Immature natural killer cell (primary cell): ENCODE measurements around the gene IPO13. TPM values are rescaled to one million over a fixed set of nuclear protein-coding genes. Genes with fewer than 3 reads are reported as not detected.

ENCODE experiments used
- DNase-seq, 3 donors: peaks; one replicate each; pipeline ENCODE4 v3.0.0; 2022; ENCODE audit warnings: mixed read lengths in 1 of 3
- H3K27ac Mint-ChIP-seq, 6 donors: one replicate each; pipeline ENCODE4 v1.8.0; 2020; ENCODE audit warnings: mixed read lengths in 6 of 6, mild to moderate bottlenecking in 5 of 6, inconsistent platforms in 4 of 6, moderate library complexity in 3 of 6
- H3K27me3 Mint-ChIP-seq, 3 donors: one replicate each; pipeline ENCODE4 v1.8.0; 2020 to 2021; ENCODE audit warnings: low read depth in 3 of 3, mild to moderate bottlenecking in 3 of 3, mixed read lengths in 3 of 3, moderate library complexity in 3 of 3, inconsistent platforms in 1 of 3
- H3K36me3 Mint-ChIP-seq, 3 donors: one replicate each; pipeline ENCODE4 v1.8.0; 2020; ENCODE audit warnings: mixed read lengths in 3 of 3, inconsistent platforms in 2 of 3, mild to moderate bottlenecking in 2 of 3
- H3K4me1 Mint-ChIP-seq, 2 donors: one replicate each; pipeline ENCODE4 v1.8.0; 2020; ENCODE audit warnings: inconsistent platforms in 2 of 2, mild to moderate bottlenecking in 2 of 2, mixed read lengths in 2 of 2, moderate library complexity in 1 of 2
- H3K4me3 Mint-ChIP-seq, 5 donors: one replicate each; pipeline ENCODE4 v1.8.0; 2020; ENCODE audit warnings: mild to moderate bottlenecking in 5 of 5, mixed read lengths in 5 of 5, inconsistent platforms in 3 of 5, moderate library complexity in 3 of 5
- H3K9me3 Mint-ChIP-seq, 6 donors: one replicate each; pipeline ENCODE4 v1.8.0; 2020; ENCODE audit warnings: mild to moderate bottlenecking in 6 of 6, mixed read lengths in 6 of 6, inconsistent platforms in 4 of 6, moderate library complexity in 3 of 6
- polyA plus RNA-seq, 3 donors: library from polyadenylated mRNA; unstranded; fragments of 300-500 nt; fragmentation: Illumina TruSeq; gene quantifications; one replicate each; pipeline ENCODE4 v1.2.3, GENCODE V29; 2021

Gene IPO13, protein sequence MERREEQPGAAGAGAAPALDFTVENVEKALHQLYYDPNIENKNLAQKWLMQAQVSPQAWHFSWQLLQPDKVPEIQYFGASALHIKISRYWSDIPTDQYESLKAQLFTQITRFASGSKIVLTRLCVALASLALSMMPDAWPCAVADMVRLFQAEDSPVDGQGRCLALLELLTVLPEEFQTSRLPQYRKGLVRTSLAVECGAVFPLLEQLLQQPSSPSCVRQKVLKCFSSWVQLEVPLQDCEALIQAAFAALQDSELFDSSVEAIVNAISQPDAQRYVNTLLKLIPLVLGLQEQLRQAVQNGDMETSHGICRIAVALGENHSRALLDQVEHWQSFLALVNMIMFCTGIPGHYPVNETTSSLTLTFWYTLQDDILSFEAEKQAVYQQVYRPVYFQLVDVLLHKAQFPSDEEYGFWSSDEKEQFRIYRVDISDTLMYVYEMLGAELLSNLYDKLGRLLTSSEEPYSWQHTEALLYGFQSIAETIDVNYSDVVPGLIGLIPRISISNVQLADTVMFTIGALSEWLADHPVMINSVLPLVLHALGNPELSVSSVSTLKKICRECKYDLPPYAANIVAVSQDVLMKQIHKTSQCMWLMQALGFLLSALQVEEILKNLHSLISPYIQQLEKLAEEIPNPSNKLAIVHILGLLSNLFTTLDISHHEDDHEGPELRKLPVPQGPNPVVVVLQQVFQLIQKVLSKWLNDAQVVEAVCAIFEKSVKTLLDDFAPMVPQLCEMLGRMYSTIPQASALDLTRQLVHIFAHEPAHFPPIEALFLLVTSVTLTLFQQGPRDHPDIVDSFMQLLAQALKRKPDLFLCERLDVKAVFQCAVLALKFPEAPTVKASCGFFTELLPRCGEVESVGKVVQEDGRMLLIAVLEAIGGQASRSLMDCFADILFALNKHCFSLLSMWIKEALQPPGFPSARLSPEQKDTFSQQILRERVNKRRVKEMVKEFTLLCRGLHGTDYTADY
- polyA plus RNA-seq, result 10 to 100 TPM in 2 of 3 donors, 1 to 10 TPM in 1; 9.8 to 18.6 (median 10.3) TPM

DNA sequence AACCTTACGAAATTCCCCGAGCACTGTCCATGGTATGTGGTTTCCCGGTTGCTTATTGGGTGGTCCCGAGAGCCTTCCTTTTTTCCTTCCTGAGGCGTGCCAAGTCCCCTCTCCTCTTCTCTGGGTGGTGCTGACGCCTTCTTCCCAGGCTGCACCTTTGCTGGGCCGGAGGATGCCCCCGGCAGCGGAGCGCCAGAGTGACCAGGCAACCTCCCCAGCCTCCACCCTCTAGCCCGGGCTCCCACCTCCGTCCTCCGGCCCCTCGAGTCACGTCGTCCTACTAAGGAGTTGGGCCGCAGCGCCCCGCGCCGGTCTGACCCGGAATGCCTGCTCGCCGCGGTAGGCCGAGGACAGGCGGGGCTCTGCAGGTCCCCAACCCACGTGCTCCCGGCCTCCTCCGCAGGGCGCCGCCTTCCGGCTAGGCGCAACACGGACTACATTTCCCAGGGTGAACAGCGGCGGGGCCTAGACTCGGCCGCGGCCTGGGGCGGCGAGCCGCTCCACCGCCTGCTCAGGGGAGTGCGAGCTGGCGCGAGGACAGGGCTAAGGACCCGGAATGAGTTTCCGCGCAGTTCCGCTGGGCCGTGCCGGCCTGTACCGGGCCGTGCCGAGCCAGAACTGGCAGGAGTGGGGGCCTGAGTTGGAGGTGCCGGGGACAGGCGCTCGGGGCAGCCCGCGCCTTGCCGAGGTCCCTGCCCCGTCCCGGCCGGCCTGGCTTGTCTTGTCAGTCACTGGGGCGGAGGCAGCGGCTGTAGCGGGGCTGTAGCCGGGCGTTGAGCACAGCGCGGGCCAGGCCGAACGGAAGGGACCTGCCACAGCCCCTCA is at the start of gene IPO13:
Gene IPO13, plus strand, starts transcription at position 715 of the 825 bp plus-strand sequence. CDS start 651 bp downstream, outside the sequence.
- Mint-ChIP-seq H3K4me1 (peaks cover 34 to 36% of the 10 kb centered on the region in 2 donors), H3K36me3 (peaks cover 0 to 7% (median 5%) of the 10 kb centered on the region in 3 donors), H3K27me3 (peaks cover 0 to 1% (median 0%) of the 10 kb centered on the region in 3 donors), H3K4me3 (peak within 1 kb of the TSS; percentile 91 to 94 (median 91)), H3K27ac (peak within 1 kb of the TSS; percentile 86 to 94 (median 92)), H3K9me3 (no peaks in the 10 kb centered on the region)
- peak; percentile 95 to 97 (median 96) for DNase-seq

DNA sequence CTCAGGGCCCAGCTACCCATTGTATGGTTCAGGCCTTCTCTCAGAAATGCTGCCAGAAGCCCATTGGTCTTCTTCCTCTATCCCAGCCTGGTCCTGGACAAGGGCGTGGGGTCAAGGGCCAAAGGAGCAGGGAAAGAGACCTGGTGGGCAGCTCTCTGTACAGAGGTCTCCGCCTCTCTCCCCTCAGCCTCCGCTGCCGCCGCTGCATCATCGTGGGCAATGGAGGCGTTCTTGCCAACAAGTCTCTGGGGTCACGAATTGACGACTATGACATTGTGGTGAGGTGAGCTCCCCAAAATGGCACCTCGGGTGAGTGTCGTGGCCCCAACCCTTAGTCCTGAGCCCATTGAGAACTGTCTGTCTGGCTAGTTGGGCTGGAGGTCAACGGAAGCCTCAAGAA is 47.8 kb upstream of the IPO13 start:
- no peak overlapping the region for H3K27ac Mint-ChIP-seq
- no peaks in the 10 kb centered on the region for H3K9me3 Mint-ChIP-seq
- no peaks in the 10 kb centered on the region for H3K4me1 Mint-ChIP-seq
- peaks cover 0 to 3% (median 0%) of the 10 kb centered on the region in 3 donors for H3K27me3 Mint-ChIP-seq
- peaks cover 9 to 26% (median 10%) of the 10 kb centered on the region in 3 donors for H3K36me3 Mint-ChIP-seq
- H3K4me3 Mint-ChIP-seq, result no peak overlapping the region
- DNase-seq, result no peak

DNA sequence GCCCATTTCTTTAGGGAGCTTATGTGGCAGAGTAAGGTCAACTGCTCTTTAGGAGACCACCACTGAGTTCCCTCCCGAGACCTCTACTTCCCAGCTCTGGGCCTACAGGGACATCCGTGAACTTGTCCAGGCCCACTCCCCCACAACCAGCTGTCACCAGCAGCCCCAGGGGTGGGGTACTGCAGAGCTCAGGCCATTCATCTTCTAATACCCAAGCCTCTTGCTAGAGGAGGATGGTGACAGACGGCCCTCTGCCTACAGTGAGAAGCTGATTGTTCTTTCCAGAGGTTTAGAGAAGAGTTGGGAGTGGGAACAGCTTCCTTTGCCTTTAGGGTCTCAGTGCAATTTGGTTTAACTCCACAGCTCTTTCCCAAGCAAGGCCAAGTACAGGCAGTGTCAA is 46.4 kb upstream of the IPO13 start:
- H3K27me3 Mint-ChIP-seq, result peaks cover 0 to 3% (median 0%) of the 10 kb centered on the region in 3 donors

DNA sequence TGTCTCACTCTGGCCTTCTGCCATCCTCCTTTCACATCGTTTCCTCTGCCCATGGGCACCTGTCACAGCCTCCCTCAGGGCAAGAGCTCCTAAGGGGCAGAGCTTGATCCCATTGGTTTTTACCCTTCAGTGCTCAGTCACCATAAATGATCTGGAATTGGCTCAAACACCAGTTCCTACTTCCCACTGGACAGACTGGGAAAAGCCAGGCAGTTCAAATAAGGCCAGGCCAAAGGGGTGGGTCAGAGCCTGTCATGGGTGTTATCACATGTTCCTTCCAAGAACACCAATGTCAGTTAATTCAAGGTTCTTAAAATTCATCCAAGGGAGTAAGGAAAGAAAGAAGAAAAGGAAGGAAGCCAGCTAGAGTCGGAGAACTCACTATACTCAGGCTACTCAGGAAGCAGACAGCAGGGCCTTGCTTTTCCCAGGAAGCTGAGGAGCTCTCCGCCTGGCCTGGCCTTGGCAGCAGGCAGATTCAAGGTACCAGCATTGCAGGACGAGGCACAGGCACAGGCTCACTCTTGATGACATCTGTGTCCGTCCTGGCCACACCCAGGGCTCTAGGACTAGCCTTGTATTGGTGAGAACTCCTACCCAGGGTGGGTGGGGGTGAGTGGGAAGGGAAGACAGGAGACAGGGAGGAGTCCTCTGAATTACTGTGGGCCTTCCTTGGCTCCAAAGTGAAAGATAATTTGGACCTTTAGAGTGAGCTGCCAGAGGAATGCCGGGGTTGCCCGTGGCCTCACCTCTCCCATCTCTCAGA is 45.4 kb upstream of the IPO13 start:
- H3K27ac Mint-ChIP-seq, result no peak overlapping the region
- peaks cover 0 to 3% (median 0%) of the 10 kb centered on the region in 3 donors for H3K27me3 Mint-ChIP-seq
- peaks cover 3 to 16% (median 9%) of the 10 kb centered on the region in 3 donors for H3K36me3 Mint-ChIP-seq
- DNase-seq, result no peak
- H3K9me3 Mint-ChIP-seq, result no peaks in the 10 kb centered on the region
- H3K4me1 Mint-ChIP-seq, result no peaks in the 10 kb centered on the region
- no peak overlapping the region for H3K4me3 Mint-ChIP-seq

More for the DNA sequence above, 46.4 kb upstream of the IPO13 start:
- no peak overlapping the region for H3K4me3 Mint-ChIP-seq
- no peak overlapping the region for H3K27ac Mint-ChIP-seq
- H3K36me3 Mint-ChIP-seq, result peaks cover 4 to 19% (median 9%) of the 10 kb centered on the region in 3 donors
- H3K9me3 Mint-ChIP-seq, result no peaks in the 10 kb centered on the region
- no peaks in the 10 kb centered on the region for H3K4me1 Mint-ChIP-seq
- DNase-seq, result no peak

DNA sequence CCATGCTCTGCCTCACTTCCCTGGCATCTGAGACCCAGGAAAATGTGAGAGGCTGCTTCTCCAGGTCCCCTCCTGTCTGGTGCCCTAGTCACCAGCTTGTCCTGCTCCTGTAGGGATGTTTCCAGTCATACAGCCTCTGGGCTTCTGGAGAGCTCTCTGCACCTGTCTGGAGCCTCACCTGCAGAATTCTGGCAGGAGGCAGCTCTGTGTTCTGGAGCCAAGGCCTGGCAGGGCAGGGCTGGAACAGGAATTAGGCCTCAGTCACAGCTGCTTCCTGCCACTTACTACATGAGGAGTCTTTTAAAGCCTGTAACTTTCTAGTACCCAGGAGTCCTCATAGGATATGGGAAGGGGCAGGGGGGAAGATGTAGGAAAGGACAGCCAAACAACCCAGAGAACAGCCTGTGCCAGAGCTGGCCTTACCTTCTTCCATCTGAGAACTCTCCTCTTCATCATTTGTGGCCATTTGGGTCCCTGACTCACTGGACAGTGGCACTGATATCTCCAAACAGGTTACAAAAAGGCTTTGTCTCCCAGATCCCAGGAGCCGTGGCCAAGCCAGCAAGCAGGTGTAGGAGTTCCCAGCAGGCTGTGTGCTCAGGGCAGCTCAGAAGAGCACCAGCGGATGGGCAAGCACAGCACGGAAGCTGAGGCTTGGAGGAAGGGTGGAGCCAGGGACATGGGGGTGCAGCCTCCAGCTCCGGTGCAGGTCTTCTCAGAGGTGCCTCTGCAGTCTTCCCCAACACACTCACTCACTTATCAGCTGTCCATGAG is 44.5 kb upstream of the IPO13 start:
- H3K4me1 Mint-ChIP-seq, result no peaks in the 10 kb centered on the region
- H3K4me3 Mint-ChIP-seq, result no peak overlapping the region
- H3K27me3 Mint-ChIP-seq, result peaks cover 0 to 3% (median 0%) of the 10 kb centered on the region in 3 donors
- H3K9me3 Mint-ChIP-seq, result no peaks in the 10 kb centered on the region
- no peak overlapping the region for H3K27ac Mint-ChIP-seq
- H3K36me3 Mint-ChIP-seq, result peaks cover 7 to 20% (median 7%) of the 10 kb centered on the region in 3 donors
- DNase-seq, result no peak

DNA sequence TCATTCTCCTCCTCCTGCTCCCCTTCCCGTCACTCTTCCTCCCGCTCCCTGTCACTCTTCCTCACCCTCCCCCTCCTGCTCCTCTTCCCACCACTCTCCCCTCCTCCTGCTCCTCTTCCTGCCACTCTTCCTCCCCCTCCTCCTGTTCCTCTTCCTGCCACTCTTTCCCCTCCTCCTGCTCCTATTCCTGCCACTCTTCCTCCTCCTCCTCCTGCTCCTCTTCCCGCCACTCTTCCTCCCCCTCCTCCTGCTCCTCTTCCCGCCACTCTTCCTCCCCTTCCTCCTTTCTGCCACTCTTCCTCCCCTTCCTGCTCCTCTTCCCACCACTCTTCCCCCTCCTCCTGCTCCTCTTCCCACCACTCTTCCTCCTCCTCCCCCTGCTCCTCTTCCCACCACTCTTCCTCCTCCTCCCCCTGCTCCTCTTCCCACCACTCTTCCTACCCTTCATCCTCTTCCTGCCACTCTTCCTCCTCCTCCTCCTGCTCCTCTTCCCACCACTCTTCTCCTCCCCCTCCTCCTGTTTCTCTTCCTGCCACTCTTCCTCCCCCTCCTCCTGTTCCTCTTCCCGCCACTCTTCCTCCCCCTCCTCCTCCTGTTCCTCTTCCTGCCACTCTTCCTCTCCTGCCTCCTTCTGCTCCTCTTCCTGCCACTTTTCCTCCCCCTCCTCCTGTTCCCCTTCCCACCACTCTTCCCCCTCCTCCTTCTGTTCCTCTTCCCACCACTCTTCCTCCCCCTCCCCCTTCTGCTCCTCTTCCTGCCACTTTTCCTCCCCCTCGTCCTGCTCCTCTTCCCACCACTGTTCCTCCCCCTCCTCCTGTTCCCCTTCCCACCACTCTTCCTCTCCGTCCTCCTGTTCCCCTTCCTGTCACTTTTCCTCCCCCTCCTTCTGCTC is 41.8 kb upstream of the IPO13 start:
- Mint-ChIP-seq H3K4me1 (no peaks in the 10 kb centered on the region), H3K27ac (no peak overlapping the region), H3K27me3 (peaks cover 0 to 2% (median 0%) of the 10 kb centered on the region in 3 donors), H3K36me3 (peaks cover 3 to 28% (median 16%) of the 10 kb centered on the region in 3 donors), H3K9me3 (no peaks in the 10 kb centered on the region), H3K4me3 (no peak overlapping the region)
- DNase-seq, result no peak

DNA sequence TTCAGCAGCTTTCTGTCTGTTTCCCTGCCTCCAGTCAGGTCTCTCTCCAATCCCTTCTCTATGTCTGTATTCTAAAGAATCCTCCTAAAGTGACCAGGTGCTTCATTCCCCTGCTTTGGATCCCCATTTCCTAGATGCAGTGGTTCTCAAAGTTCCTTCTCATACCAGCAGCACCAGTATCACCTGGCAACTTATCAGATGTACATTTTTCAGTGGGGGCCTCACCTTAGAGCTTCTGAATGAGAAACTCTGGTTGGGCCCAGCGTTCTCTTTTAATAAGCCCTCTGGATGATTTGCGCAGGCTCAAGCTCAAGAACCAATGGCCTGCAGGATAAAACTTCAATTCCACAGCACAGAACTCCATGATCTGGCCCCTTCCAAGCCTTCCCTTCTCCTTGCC is 38.5 kb upstream of the IPO13 start:
- peaks cover 0 to 4% (median 0%) of the 10 kb centered on the region in 3 donors for H3K27me3 Mint-ChIP-seq
- H3K36me3 Mint-ChIP-seq, result peaks cover 0 to 30% (median 13%) of the 10 kb centered on the region in 3 donors
- peak overlapping the region in 1 of 6 donors; percentile 6 for H3K27ac Mint-ChIP-seq
- H3K4me3 Mint-ChIP-seq, result no peak overlapping the region
- H3K9me3 Mint-ChIP-seq, result no peaks in the 10 kb centered on the region
- no peaks in the 10 kb centered on the region for H3K4me1 Mint-ChIP-seq
- DNase-seq, result no peak

DNA sequence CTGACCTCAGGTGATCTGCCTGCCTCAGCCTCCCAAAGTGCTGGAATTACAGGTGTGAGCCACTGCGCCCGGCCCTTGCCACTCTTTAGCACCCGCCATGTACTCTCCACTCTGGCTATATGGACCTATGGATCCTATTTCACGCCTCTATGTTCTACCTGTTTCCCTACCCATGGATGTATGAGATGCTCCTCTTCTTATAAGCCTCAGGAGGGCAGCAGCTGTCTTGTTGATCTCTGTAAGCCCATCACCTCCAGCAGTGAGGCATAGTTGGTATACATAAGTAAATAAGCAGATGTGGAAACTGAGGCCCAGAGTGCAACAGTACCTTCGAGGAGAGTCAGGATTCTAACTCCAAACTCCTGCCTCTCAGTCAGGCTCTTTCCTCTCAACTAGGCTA is 37.9 kb upstream of the IPO13 start:
- no peaks in the 10 kb centered on the region for H3K9me3 Mint-ChIP-seq

DNA sequence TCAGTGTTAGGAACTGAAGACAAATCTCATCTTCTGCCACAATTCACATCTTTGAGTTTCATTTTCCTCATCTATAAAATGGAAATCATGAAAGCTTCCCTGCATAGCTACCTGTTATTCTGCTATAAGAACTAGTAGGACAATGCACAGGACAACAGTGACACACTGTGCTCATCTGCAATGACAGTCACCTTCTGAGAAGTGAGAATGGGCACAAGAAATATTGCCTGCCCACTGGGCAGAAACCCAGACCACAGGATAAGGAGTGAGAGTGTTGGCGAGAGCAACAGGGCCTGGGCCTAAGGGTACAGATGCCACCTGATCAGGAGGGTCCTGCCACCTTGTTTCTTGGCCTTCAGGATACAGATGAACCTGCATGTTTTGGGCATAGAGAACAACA is 36.4 kb upstream of the IPO13 start:
- peaks cover 0 to 30% (median 13%) of the 10 kb centered on the region in 3 donors for H3K36me3 Mint-ChIP-seq
- no peak overlapping the region for H3K4me3 Mint-ChIP-seq
- H3K27me3 Mint-ChIP-seq, result peaks cover 0 to 4% (median 0%) of the 10 kb centered on the region in 3 donors
- no peak for DNase-seq
- H3K4me1 Mint-ChIP-seq, result no peaks in the 10 kb centered on the region
- no peaks in the 10 kb centered on the region for H3K9me3 Mint-ChIP-seq
- H3K27ac Mint-ChIP-seq, result no peak overlapping the region

More for the DNA sequence above, 37.9 kb upstream of the IPO13 start:
- Mint-ChIP-seq H3K27ac (no peak overlapping the region), H3K27me3 (peaks cover 0 to 4% (median 0%) of the 10 kb centered on the region in 3 donors), H3K4me3 (no peak overlapping the region), H3K4me1 (no peaks in the 10 kb centered on the region), H3K36me3 (peaks cover 0 to 30% (median 13%) of the 10 kb centered on the region in 3 donors)
- DNase-seq, result no peak

DNA sequence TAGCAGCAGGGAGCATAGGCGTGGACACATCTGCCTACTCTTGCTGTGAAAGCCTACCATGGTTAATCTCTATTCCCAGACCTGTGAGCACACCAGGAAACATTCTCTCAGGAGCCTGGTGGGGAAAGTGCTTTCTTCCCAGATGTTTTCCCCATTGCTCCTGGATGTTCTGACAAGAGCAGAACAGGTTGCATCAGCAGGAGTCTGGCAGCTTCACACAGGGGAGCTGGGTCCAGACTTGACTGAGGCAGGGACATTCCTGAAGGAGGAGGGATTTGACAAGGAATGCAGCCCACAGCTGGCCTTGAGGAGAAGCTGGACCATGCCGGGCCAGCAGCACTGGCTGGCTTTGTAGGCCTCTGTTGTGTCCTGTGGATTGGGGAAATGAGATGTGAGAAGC is 34.1 kb upstream of the IPO13 start:
- no peak for DNase-seq
- H3K36me3 Mint-ChIP-seq, result peaks cover 0 to 23% (median 4%) of the 10 kb centered on the region in 3 donors
- no peak overlapping the region for H3K4me3 Mint-ChIP-seq
- H3K4me1 Mint-ChIP-seq, result no peaks in the 10 kb centered on the region
- no peaks in the 10 kb centered on the region for H3K9me3 Mint-ChIP-seq
- H3K27me3 Mint-ChIP-seq, result peaks cover 0 to 4% (median 0%) of the 10 kb centered on the region in 3 donors
- H3K27ac Mint-ChIP-seq, result peak overlapping the region in 1 of 6 donors; percentile 41

DNA sequence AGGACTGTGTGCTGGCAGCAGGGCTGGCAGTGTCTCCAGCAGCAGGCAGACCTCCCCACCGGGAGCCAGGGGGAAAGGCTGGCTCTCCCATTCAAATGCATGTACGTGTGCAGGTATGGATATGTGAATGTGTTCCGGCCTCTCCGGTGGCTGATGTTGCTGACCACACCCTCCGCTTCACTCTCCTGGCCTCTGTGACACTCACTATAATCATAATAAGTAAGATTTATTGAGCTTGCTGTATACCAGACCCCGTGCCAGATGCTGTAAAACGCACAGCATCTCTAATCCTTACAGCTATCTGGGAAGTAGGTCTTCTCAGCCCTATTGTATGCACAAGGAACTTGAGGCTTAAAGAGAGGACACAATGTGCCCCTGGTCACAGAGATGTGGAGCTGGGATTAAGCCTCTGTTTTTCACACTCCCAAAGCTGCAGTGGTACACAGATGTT is 33.7 kb upstream of the IPO13 start:
- Mint-ChIP-seq H3K4me3 (no peak overlapping the region), H3K4me1 (no peaks in the 10 kb centered on the region), H3K36me3 (peaks cover 0 to 18% (median 2%) of the 10 kb centered on the region in 3 donors), H3K9me3 (no peaks in the 10 kb centered on the region), H3K27ac (no peak overlapping the region), H3K27me3 (peaks cover 0 to 4% (median 0%) of the 10 kb centered on the region in 3 donors)
- DNase-seq, result no peak
